ENCODE data around the gene BFSP2. TPM values are rescaled to one million over a fixed set of nuclear protein-coding genes. Genes with fewer than 3 reads are reported as not detected.

Gene BFSP2
- total RNA-seq, 1 experiment from 2014 or later = 0.67 TPM

DNA sequence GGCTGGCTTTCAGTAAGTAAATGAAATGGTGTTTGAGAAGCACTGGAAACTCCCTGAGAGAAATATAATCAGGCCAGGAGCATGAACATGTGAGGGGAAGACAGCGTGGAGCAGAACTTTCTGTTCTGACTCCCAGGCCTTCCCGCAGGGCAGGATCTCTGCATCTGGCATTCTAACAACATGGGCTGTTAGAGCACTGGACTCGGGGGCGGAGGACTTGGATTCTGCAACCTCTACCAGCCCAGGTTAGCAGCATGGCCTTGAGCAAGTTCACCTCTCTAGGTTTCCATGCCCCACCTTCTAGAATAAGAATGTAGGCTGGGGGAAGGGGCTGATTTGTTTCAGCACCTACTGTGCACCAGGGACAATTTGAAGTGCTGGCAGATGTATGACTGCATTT, 12.5 kb upstream of the BFSP2 start:
- Histone ChIP-seq H3K4me3 (ENCODE audit: low read depth in 2 of 2, low read length in 2 of 2) (no peak overlapping the region), H3K27ac (ENCODE audit: low read length) (peak overlapping the region; percentile 18; the same call in 1 of the 2 replicates), H3K27me3 (ENCODE audit: control insufficient read depth, insufficient read depth, low read length) (no peaks in the 10 kb centered on the region), H3K36me3 (ENCODE audit: control insufficient read depth, insufficient read depth, low read length) (no peaks in the 10 kb centered on the region), H3K4me1 (ENCODE audit: control insufficient read depth, insufficient read depth, low read length) (0 out of 2 replicates have a peak, but pooled peaks cover 9% of the 10 kb centered on the region), H3K9me3 (ENCODE audit: control insufficient read depth, insufficient read depth, low read depth, low read length) (no peaks in the 10 kb centered on the region)
- intact Hi-C loops (cut with micrococcal nuclease; ENCODE audit: unreplicated experiment) = no loop called here
- no TSS peak for BruUV-seq (replicated peaks)
- in situ Hi-C loops (cut with HindIII; ENCODE audit: low pct_unique_long_range_greater_than_20kb, low sequenced_read_pairs) = no loop called here
- TF ChIP-seq, protein P1, sequence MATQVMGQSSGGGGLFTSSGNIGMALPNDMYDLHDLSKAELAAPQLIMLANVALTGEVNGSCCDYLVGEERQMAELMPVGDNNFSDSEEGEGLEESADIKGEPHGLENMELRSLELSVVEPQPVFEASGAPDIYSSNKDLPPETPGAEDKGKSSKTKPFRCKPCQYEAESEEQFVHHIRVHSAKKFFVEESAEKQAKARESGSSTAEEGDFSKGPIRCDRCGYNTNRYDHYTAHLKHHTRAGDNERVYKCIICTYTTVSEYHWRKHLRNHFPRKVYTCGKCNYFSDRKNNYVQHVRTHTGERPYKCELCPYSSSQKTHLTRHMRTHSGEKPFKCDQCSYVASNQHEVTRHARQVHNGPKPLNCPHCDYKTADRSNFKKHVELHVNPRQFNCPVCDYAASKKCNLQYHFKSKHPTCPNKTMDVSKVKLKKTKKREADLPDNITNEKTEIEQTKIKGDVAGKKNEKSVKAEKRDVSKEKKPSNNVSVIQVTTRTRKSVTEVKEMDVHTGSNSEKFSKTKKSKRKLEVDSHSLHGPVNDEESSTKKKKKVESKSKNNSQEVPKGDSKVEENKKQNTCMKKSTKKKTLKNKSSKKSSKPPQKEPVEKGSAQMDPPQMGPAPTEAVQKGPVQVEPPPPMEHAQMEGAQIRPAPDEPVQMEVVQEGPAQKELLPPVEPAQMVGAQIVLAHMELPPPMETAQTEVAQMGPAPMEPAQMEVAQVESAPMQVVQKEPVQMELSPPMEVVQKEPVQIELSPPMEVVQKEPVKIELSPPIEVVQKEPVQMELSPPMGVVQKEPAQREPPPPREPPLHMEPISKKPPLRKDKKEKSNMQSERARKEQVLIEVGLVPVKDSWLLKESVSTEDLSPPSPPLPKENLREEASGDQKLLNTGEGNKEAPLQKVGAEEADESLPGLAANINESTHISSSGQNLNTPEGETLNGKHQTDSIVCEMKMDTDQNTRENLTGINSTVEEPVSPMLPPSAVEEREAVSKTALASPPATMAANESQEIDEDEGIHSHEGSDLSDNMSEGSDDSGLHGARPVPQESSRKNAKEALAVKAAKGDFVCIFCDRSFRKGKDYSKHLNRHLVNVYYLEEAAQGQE (IDR thresholded peaks at IDR 0.05; ENCODE audit: insufficient read depth in 1 of 2, low read depth in 2 of 2, low read length in 1 of 2) = no peak
- TF ChIP-seq POLR2AphosphoS5 (IDR thresholded peaks at IDR 0.05; ENCODE audit: low read depth, low read length) = no peak
- no peak for TF ChIP-seq TCF7L2 (IDR thresholded peaks at IDR 0.05; ENCODE audit: low read depth, low read length)
- no peak for DNase-seq (ENCODE audit: low read depth, low spot score)
- no peak for ATAC-seq
- ChIA-PET POLR2A (interaction anchor here (0.6 kb wide), 1 partner anchor 402 kb away, joined by 3 read pairs; no protein-coding TSS in a partner anchor), CTCF (no interaction called here)

DNA sequence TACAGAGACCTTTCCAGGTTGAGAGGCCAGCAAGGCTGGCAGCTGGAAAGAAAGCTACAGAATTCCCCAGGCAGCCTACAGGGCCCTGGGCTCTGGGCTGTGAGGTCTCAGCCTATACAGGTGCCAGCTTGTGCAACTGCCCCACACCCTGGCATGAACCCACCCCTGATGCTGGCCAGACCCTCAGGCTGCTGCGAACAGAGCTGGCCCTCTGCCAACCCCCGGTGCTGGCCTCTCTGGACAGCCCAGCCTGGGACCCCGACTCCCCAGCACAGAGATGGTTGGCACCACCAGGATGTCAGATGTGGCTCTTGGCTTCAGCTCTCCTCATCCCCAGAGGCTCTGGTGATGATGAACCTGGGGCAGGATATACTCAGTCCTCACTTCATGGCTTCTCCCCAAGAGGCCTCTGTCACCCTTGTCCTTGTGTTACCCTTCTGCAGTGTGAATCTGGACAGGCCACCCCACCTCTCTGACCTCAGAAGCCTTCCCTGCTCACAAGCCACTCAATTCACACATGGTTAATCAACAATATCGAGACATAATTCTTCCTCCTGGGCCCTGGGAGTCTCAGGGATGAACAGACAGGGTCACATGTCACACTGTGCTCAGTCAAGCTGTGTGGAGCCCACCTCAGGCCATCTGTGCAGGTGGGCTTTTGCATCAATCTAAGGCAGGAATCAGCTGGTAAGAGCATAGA, 11.0 kb upstream of the BFSP2 start:
- CTCF ChIA-PET = interaction anchor here (0.6 kb wide), 1 partner anchor 75 kb away, joined by 3 read pairs; no protein-coding TSS in a partner anchor
- H3K27me3 ChIP-seq (ENCODE audit: control insufficient read depth, insufficient read depth, low read length) = no peaks in the 10 kb centered on the region
- in situ Hi-C loops (cut with HindIII; ENCODE audit: low pct_unique_long_range_greater_than_20kb, low sequenced_read_pairs) (no loop called here), intact Hi-C loops (cut with micrococcal nuclease; ENCODE audit: unreplicated experiment) (no loop called here)
- POLR2A ChIA-PET = interaction anchor here (0.6 kb wide), 1 partner anchor 18 kb away, joined by 11 read pairs; no protein-coding TSS in a partner anchor
- H3K9me3 ChIP-seq (ENCODE audit: control insufficient read depth, insufficient read depth, low read depth, low read length) = no peaks in the 10 kb centered on the region
- TF ChIP-seq, protein P1 (IDR thresholded peaks at IDR 0.05; ENCODE audit: insufficient read depth in 1 of 2, low read depth in 2 of 2, low read length in 1 of 2) = no peak
- TF ChIP-seq POLR2AphosphoS5 (IDR thresholded peaks at IDR 0.05; ENCODE audit: low read depth, low read length) (no peak), SIN3A (IDR thresholded peaks at IDR 0.05; ENCODE audit: borderline replicate concordance, insufficient read depth, low read depth, low read length) (no peak), TCF7L2 (IDR thresholded peaks at IDR 0.05; ENCODE audit: low read depth, low read length) (no peak)
- TF ChIP-seq, protein P2, sequence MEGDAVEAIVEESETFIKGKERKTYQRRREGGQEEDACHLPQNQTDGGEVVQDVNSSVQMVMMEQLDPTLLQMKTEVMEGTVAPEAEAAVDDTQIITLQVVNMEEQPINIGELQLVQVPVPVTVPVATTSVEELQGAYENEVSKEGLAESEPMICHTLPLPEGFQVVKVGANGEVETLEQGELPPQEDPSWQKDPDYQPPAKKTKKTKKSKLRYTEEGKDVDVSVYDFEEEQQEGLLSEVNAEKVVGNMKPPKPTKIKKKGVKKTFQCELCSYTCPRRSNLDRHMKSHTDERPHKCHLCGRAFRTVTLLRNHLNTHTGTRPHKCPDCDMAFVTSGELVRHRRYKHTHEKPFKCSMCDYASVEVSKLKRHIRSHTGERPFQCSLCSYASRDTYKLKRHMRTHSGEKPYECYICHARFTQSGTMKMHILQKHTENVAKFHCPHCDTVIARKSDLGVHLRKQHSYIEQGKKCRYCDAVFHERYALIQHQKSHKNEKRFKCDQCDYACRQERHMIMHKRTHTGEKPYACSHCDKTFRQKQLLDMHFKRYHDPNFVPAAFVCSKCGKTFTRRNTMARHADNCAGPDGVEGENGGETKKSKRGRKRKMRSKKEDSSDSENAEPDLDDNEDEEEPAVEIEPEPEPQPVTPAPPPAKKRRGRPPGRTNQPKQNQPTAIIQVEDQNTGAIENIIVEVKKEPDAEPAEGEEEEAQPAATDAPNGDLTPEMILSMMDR (IDR thresholded peaks at IDR 0.05) = no peak
- no peak for DNase-seq (ENCODE audit: low read depth, low spot score)
- H3K36me3 ChIP-seq (ENCODE audit: control insufficient read depth, insufficient read depth, low read length) = no peaks in the 10 kb centered on the region
- 0 out of 2 replicates have a peak, but pooled peaks have one; percentile 18 for ATAC-seq
- peaks cover 9% of the 10 kb centered on the region; the same call in 1 of the 2 replicates for H3K4me1 ChIP-seq (ENCODE audit: control insufficient read depth, insufficient read depth, low read length)
- no TSS peak for BruUV-seq (replicated peaks)
- H3K4me3 ChIP-seq (ENCODE audit: low read depth in 2 of 2, low read length in 2 of 2) = no peak overlapping the region
- peak overlapping the region; percentile 57 for H3K27ac ChIP-seq (ENCODE audit: low read length)

Data from Panc1 (cell line).